GM12878 (cell line): Measurements from ENCODE around the gene MAGEA1. TPM values are rescaled to one million over a fixed set of nuclear protein-coding genes. Genes with fewer than 3 reads are reported as not detected.

ENCODE experiments used
- ATAC-seq: fragments of 200-7000 bp; cut with Tn5 transposase; 3 replicates; pipeline ENCODE4 v1.9.1; 2020; ENCODE audit warnings: mild to moderate bottlenecking, moderate library complexity
- BruUV-seq: library from RNA; stranded (reverse); fragments of 400-500 nt; replicated peaks from 2 replicates; lab custom pipeline; 2021; lab: Mats Ljungman, UMichigan
- CTCF ChIA-PET: fragments of 300-600 bp; sonication (Branson Sonifier 250); formaldehyde crosslinking; extraction: SDS; loops from one replicate; lab custom pipeline; 2021; ENCODE audit warnings: inconsistent platforms; lab: Yijun Ruan, JAX
- POLR2A ChIA-PET: fragments of 350-600 bp; formaldehyde crosslinking; extraction: SDS; loops from one replicate; lab custom pipeline; 2021; ENCODE audit warnings: inconsistent platforms; lab: Charles Lee
- RAD21 ChIA-PET: fragments of 300-600 bp; sonication (Branson Sonifier 250); formaldehyde crosslinking; loops from one replicate; lab custom pipeline; 2023; ENCODE audit warnings: antibody characterized with exemption; ENCODE audit not compliant: unreplicated experiment; lab: Charles Lee
- SMC1A ChIA-PET: fragments of 300-600 bp; sonication (Branson Sonifier 250); formaldehyde crosslinking; loops from one replicate; lab custom pipeline; 2023; ENCODE audit not compliant: unreplicated experiment, uncharacterized antibody; lab: Charles Lee
- DNase-seq: peaks from one replicate; pipeline ENCODE4 v3.0.0-alpha.2; 2011; ENCODE audit warnings: low read depth, low spot score
- FAIRE-seq: peaks from 3 replicates; lab custom pipeline; 2011; peaks lifted over from hg19 to GRCh38; lab: Jason Lieb, UNC
- H2AFZ ChIP-seq: 2 replicates; pipeline ENCODE4 v1.6.0; 2011; ENCODE audit warnings: low read depth, low read length, control low read depth; ENCODE audit not compliant: control insufficient read depth
- H3K27ac ChIP-seq: 2 replicates; pipeline ENCODE4 v1.5.1; 2011; ENCODE audit warnings: control low read depth; ENCODE audit not compliant: control insufficient read depth, insufficient read depth
- H3K27me3 ChIP-seq, 2 experiments: replicated peaks in 1 of 2; 2 replicates each; pipeline versions ENCODE4 v1.6.0 to v1.6.1; 2011; ENCODE audit warnings: low read length in 1 of 2; ENCODE audit not compliant: control insufficient read depth in 2 of 2, insufficient read depth in 2 of 2
- H3K36me3 ChIP-seq, 2 experiments: 2 replicates each; pipeline ENCODE4 v1.5.1; 2011; ENCODE audit warnings: low read length in 1 of 2; ENCODE audit not compliant: control insufficient read depth in 2 of 2, insufficient read depth in 2 of 2
- H3K4me1 ChIP-seq: 2 replicates; pipeline ENCODE4 v1.6.1; 2011; ENCODE audit warnings: mild to moderate bottlenecking, low read length, moderate library complexity, mixed read lengths; ENCODE audit not compliant: control insufficient read depth, insufficient read depth
- H3K4me2 ChIP-seq: 2 replicates; pipeline ENCODE4 v1.6.0; 2011; ENCODE audit warnings: control low read depth; ENCODE audit not compliant: control insufficient read depth, insufficient read depth
- H3K4me3 ChIP-seq: fragments of 200-600 bp; sonication (generic); 2 replicates; pipeline ENCODE4 v1.5.1; 2016
- H3K79me2 ChIP-seq: 2 replicates; pipeline ENCODE4 v1.6.0; 2011; ENCODE audit warnings: low read length; ENCODE audit not compliant: control insufficient read depth, insufficient read depth
- H3K9ac ChIP-seq: 2 replicates; pipeline ENCODE4 v1.8.0; 2011; ENCODE audit warnings: low read length, control low read depth, mixed read lengths; ENCODE audit not compliant: control insufficient read depth, insufficient read depth
- H3K9me3 ChIP-seq: replicated peaks from 3 replicates; pipeline ENCODE4 v1.5.1; 2011; ENCODE audit warnings: mild to moderate bottlenecking, low read length; ENCODE audit not compliant: control insufficient read depth, insufficient read depth
- H4K20me1 ChIP-seq: 2 replicates; pipeline ENCODE4 v1.6.0; 2011; ENCODE audit not compliant: control insufficient read depth, insufficient read depth
- CHD2 ChIP-seq: IDR thresholded peaks from 2 replicates; pipeline ENCODE4 v1.6.1; 2011; ENCODE audit warnings: low read depth, low read length, improper control_type of control experiment, borderline replicate concordance
- HDAC2 ChIP-seq: fragments of 200-600 bp; sonication (generic); IDR thresholded peaks from 2 replicates; pipeline ENCODE4 v1.6.1; 2017
- NBN ChIP-seq: fragments of 450-650 bp; IDR thresholded peaks from 2 replicates; pipeline ENCODE4 v1.6.1; 2016
- RAD51 ChIP-seq: fragments of 450-650 bp; IDR thresholded peaks from 2 replicates; pipeline ENCODE4 v1.6.1; 2016; ENCODE audit warnings: moderate library complexity, mild to moderate bottlenecking, inconsistent platforms
- ZNF384 ChIP-seq: IDR thresholded peaks from 2 replicates; pipeline ENCODE4 v1.6.1; 2012; ENCODE audit warnings: low read depth, mild to moderate bottlenecking, low read length, improper control_type of control experiment, borderline replicate concordance
- ZSCAN29 ChIP-seq: fragments of 450-650 bp; IDR thresholded peaks from 2 replicates; pipeline ENCODE4 v1.6.1; 2017; ENCODE audit warnings: mild to moderate bottlenecking, moderate library complexity
- ZZZ3 ChIP-seq: IDR thresholded peaks from 2 replicates; pipeline ENCODE4 v1.6.1; 2011; ENCODE audit warnings: low read depth; ENCODE audit not compliant: control insufficient read depth, insufficient read length
- WGBS: methylation state at CpG from one replicate; pipeline ENCODE4 v1.1.6; 2016; ENCODE audit warnings: low lambda C conversion rate; ENCODE audit not compliant: insufficient replicate concordance, insufficient coverage; ENCODE audit errors: missing lambda C conversion rate; 5-methylcytosine and 5-hydroxymethylcytosine counted together
- in situ Hi-C: fragments of 300-500 bp; cut with MboI; formaldehyde crosslinking; loops from 9 replicates; pipeline ENCODE4 v1.14.3; 2018; ENCODE audit warnings: mixed read lengths
- intact Hi-C: fragments of 100-400 bp; cut with micrococcal nuclease; formaldehyde crosslinking; loops from one replicate; pipeline ENCODE4 v1.14.2; 2022; ENCODE audit not compliant: unreplicated experiment
- polyA plus RNA-seq, 11 experiments: library from polyadenylated mRNA; depleted of rRNA in 4 of 11; unstranded in 6 of 11; stranded (reverse) in 5 of 11; fragments of >200 nt; fragmentation: Nextera tagmentation in 4 of 11; fragmentation: Illumina TruSeq in 1 of 11; extraction: Ambion mirVana in 4 of 11; extraction: Trizol in 1 of 11; gene quantifications; 1 replicate in 1 of 11; 2 replicates in 10 of 11; pipeline versions ENCODE4 v1.2.1 to v1.2.3, GENCODE V29; 2011 to 2016; ENCODE audit warnings: inconsistent platforms in 2 of 11, missing spikeins in 2 of 11, low read depth in 1 of 11
- total RNA-seq, 4 experiments: library from RNA; depleted of rRNA in 3 of 4; stranded (reverse); fragments of >200 nt in 3 of 4; fragmentation: Illumina TruSeq in 1 of 4; extraction: Trizol in 1 of 4; gene quantifications; 2 replicates each; pipeline versions ENCODE4 v1.2.1 to v1.2.3, GENCODE V29; 2013 to 2021
- TF ChIP-seq, protein P1 (sequence below): IDR thresholded peaks from 2 replicates; pipeline ENCODE4 v1.6.1; 2012; ENCODE audit warnings: low read length, inconsistent platforms
- TF ChIP-seq, protein P2 (sequence below): fragments of 450-650 bp; formaldehyde crosslinking; IDR thresholded peaks from 2 replicates; pipeline ENCODE4 v1.4.0; 2020; ENCODE audit warnings: mild to moderate bottlenecking, moderate library complexity

Gene MAGEA1
- total and polyA plus RNA-seq, 10 of the 15 experiments (the other 5 are each of a cell fraction or from before 2014, with no cell fraction given), result 0.31 TPM; not detected in 9

DNA sequence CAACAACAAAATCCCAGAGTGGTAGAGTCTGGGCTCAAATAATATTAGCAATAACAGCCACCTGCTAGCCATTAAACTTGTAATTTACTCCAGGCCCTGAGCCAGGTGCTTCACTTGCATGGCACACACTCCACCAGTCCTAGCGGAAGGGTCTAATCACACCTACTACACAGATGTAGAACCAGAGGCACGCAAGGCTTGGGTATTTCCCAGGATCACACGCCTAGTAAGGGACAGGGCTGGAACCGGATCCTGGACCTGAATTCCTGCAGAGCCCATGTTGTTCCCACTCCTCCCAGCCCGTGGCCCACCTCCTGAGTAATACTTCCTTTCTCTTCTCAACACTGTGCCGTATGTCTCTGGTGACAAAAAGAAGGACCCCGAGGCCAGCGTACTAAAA is 5.7 kb downstream of the MAGEA1 start:
- Histone ChIP-seq H3K4me1 (no peaks in the 10 kb centered on the region), H3K9me3 (no peaks in the 10 kb centered on the region), H3K27ac (no peak overlapping the region), H3K4me2 (no peak overlapping the region), H3K9ac (no peak overlapping the region), H3K36me3 (no peaks in the 10 kb centered on the region), H4K20me1 (no peaks in the 10 kb centered on the region), H3K27me3 (no peaks in the 10 kb centered on the region), H2AFZ (no peak overlapping the region), H3K4me3 (no peak overlapping the region), H3K79me2 (no peaks in the 10 kb centered on the region)
- DNase-seq, result no peak
- no peak for TF ChIP-seq NBN
- TF ChIP-seq RAD51, result no peak
- no peak for TF ChIP-seq ZNF384
- TF ChIP-seq, protein P1, sequence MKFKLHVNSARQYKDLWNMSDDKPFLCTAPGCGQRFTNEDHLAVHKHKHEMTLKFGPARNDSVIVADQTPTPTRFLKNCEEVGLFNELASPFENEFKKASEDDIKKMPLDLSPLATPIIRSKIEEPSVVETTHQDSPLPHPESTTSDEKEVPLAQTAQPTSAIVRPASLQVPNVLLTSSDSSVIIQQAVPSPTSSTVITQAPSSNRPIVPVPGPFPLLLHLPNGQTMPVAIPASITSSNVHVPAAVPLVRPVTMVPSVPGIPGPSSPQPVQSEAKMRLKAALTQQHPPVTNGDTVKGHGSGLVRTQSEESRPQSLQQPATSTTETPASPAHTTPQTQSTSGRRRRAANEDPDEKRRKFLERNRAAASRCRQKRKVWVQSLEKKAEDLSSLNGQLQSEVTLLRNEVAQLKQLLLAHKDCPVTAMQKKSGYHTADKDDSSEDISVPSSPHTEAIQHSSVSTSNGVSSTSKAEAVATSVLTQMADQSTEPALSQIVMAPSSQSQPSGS, result no peak
- TF ChIP-seq ZSCAN29, result no peak
- no peak for TF ChIP-seq HDAC2
- TF ChIP-seq, protein P2, sequence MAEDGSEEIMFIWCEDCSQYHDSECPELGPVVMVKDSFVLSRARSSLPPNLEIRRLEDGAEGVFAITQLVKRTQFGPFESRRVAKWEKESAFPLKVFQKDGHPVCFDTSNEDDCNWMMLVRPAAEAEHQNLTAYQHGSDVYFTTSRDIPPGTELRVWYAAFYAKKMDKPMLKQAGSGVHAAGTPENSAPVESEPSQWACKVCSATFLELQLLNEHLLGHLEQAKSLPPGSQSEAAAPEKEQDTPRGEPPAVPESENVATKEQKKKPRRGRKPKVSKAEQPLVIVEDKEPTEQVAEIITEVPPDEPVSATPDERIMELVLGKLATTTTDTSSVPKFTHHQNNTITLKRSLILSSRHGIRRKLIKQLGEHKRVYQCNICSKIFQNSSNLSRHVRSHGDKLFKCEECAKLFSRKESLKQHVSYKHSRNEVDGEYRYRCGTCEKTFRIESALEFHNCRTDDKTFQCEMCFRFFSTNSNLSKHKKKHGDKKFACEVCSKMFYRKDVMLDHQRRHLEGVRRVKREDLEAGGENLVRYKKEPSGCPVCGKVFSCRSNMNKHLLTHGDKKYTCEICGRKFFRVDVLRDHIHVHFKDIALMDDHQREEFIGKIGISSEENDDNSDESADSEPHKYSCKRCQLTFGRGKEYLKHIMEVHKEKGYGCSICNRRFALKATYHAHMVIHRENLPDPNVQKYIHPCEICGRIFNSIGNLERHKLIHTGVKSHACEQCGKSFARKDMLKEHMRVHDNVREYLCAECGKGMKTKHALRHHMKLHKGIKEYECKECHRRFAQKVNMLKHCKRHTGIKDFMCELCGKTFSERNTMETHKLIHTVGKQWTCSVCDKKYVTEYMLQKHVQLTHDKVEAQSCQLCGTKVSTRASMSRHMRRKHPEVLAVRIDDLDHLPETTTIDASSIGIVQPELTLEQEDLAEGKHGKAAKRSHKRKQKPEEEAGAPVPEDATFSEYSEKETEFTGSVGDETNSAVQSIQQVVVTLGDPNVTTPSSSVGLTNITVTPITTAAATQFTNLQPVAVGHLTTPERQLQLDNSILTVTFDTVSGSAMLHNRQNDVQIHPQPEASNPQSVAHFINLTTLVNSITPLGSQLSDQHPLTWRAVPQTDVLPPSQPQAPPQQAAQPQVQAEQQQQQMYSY (CRISPR knock-in tag), result no peak
- no peak for TF ChIP-seq CHD2
- no peak for TF ChIP-seq ZZZ3
- ChIA-PET SMC1A (no interaction called here), POLR2A (no interaction called here), CTCF (no interaction called here), RAD21 (no interaction called here)
- WGBS, result 32% methylated on average over 8 of the region's 8 CpGs
- in situ Hi-C loops (loop anchor here (10.0 to 25.0 kb wide), 2 partner anchors 90 to 628 kb away; no protein-coding TSS in a partner anchor), intact Hi-C loops (no loop called here)
- ATAC-seq, result no peak
- no peak for FAIRE-seq
- no TSS peak for BruUV-seq
